Adrenal gland (tissue), 5 donors: ENCODE measurements around the gene FAM120B.

Experiments used
- POLR2A ChIP-seq, 2 donors: fragments of 450-650 bp; IDR thresholded peaks; one replicate each; pipeline ENCODE4 v1.6.1; 2017; ENCODE audit warnings: antibody characterized with exemption in 2 of 2, mild to moderate bottlenecking in 2 of 2, moderate library complexity in 1 of 2
- TF ChIP-seq, protein P1 (sequence below), 6 experiments: fragments of 450-650 bp in 4 of 6; fragments of 200-600 bp in 2 of 6; sonication (generic) in 1 of 6; IDR thresholded peaks; 1 replicate in 5 of 6; 2 replicates in 1 of 6; pipeline versions ENCODE4 v1.5.1 to v1.8.0; 2016 to 2021; ENCODE audit warnings: antibody characterized with exemption in 6 of 6, mild to moderate bottlenecking in 2 of 6, moderate library complexity in 1 of 6
- donor health status: DM: no; HTN: no; CAD: no.

DNA sequence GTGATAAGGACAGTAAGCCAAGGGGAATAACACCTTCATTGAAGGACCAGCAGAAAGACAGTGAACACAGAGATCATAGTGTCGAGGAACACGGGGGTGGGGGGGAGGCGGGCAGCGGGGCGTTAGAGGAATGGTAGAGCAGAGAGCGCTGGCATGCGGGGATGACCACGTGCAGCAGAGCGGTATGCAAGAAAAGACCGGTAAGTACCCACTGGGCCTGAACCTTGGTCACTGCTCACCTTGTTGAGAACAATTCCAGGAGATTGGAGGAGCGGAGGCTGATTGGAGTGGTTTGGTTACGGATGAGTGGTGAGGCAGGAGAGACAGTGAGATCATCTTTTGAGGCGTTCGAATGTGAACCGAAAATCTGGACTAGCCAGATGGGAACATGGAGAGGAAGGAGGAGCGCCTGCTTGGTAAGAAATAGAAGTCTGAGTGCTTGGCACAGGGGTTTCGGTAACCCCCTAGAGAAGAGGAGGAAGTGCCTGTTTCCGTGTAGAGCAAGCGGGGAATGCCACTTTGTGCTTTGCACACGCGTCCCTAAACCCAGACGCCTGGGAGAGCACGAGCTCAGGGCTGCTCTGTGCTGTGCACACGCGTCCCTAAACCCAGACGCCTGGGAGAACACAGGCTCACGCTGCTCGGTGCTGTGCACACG, 70.0 kb downstream of the FAM120B start:
- TF ChIP-seq, protein P1, sequence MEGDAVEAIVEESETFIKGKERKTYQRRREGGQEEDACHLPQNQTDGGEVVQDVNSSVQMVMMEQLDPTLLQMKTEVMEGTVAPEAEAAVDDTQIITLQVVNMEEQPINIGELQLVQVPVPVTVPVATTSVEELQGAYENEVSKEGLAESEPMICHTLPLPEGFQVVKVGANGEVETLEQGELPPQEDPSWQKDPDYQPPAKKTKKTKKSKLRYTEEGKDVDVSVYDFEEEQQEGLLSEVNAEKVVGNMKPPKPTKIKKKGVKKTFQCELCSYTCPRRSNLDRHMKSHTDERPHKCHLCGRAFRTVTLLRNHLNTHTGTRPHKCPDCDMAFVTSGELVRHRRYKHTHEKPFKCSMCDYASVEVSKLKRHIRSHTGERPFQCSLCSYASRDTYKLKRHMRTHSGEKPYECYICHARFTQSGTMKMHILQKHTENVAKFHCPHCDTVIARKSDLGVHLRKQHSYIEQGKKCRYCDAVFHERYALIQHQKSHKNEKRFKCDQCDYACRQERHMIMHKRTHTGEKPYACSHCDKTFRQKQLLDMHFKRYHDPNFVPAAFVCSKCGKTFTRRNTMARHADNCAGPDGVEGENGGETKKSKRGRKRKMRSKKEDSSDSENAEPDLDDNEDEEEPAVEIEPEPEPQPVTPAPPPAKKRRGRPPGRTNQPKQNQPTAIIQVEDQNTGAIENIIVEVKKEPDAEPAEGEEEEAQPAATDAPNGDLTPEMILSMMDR (IDR thresholded peaks at IDR 0.05): no peak
- no peak for TF ChIP-seq POLR2A (IDR thresholded peaks at IDR 0.05)
